CD1c-positive myeloid dendritic cell (primary cell): ENCODE results near the gene DNAI1.
A peak's percentile ranks its signal among the peaks of the same experiment; 100 is the strongest.
"Not testable (repeated sequence)": the region's sequence is repeated elsewhere in the genome, so short reads cannot be mapped to it uniquely, and the experiment has no call there.

Source experiments
- DNase-seq: peaks from one replicate; pipeline ENCODE4 v3.0.0-alpha.2; 2016; ENCODE audit errors: extremely low spot score

DNAI1 gene

DNA sequence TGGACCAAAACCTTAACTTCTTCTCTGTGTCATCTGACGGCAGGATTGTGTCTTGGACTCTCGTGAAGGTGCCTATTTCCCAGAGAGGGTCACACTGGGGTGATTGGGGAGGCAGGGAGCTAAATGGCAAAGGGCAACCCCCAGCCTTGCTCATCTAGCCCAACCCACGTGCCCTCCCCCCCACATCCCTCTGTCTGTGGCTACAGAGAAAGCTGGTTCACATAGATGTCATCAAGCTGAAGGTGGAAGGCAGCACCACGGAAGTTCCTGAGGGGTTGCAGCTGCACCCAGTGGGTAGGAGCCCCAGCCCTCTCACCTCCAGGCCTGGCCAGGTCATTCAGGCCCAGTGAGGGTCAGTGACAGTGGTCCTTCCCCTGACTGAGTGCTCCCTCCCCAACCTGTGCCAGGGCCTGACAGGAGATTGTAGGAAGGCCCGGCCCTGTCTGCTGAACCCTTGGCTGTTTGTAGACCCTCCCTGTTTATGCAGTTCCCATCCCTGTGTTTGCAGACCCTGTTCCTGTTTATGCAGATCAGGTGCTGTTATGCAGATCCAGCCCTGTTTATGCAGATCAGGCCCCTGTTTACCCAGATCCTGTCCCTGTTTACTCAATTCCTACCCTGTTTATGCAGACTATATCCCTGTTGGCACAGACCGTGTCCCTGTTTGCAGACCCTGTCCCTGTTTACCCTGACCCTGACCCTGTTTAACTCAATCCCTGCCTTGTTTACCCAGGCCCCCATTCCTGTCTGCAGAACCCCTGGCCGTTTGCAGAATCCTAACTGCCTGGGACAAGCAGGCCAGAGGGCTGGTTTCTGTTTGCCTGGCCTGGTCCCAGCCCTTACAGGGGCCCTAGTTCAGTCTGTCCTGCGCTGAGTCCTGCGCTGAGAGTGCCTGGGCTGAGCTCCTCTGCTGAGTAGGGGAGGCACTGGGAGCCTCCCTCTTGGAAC is 53.8 kb downstream of the DNAI1 start:
- DNase-seq, result no peak

DNA sequence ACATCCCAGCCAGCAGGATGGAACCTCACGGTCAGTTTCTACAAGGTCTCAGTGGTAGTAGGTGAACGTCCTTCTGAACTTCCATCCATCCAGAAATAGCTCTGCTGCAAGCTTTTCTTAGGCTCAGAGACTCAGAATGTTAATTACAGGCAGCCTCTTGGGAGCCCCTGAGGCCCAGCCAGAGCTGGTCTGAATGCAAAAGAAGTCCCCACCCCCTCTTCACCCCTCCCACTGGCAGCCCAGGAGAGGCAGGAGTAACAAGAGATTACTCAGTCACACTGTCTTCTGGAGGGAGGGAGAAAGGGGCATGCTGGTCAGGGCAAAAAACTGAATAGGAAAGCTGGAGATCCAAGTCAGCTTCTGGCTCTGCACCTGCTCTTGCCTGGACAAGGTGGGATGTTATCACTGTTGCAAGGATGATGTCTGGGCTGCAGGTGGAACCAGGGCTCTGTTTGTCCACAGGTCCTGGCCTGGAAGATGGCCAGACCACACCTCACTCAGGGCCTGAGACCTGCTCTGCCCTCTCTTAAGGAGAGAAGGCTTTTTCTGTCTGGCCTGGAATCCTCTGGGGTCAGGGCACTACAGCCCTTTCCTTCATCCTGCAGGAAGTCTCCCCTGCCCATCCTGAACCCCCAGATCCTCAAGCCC is 55.1 kb downstream of the DNAI1 start:
- DNase-seq, result no peak

DNA sequence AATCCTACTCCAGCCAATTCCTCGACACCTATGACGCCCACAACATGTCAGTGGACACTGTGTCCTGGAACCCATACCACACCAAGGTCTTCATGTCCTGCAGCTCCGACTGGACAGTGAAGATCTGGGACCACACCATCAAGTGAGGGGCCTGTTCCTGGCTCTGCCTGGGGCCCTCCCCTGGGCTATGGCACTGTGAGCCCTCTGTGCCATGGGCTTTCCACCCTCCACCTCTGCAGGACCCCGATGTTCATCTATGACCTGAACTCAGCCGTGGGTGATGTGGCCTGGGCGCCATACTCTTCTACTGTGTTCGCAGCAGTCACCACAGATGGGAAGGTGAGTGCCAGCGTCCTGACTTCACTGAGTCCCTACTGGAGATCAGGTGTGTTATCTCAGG is 55.8 kb downstream of the DNAI1 start:
- no peak for DNase-seq

DNA sequence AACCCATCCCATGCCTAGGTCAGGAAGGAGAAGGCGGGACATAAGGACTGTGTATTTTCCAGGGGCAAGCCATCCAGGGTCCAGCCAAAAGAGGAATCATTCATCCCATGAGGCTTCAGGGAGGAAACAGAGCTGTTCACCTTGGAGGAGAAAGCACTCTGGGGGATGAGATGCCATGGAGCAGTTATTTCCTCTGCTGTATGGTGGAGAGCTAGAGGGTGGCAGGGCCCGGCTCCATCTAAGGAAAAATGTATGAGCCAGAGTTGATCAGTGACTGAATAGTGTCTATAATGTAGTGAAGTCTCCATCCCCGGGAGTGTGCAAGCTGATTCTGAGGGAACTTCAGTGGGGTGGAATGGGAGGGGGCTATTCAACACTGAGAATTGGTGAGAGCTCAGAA is 56.2 kb downstream of the DNAI1 start:
- DNase-seq, result no peak

DNA sequence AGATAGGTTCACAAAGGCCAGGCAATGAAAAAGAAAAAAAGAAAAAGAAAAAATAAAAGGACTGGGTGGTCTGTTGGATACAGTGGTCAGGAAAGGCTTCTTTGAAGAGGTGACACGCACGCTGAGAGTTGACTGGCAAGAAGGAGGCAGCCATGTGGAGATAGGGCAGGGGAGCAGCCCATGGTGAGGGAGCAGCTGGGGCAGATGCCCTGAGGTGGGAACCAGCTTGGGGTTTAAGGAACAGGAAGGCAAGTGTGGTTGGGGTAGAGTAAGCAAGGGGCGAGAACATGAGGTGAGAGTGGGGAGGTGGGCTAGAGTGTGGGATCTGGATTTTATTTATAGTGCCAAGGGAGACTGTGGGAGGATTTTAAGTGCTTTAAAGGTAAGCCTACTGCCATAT is 57.4 kb downstream of the DNAI1 start:
- DNase-seq, result no peak

DNA sequence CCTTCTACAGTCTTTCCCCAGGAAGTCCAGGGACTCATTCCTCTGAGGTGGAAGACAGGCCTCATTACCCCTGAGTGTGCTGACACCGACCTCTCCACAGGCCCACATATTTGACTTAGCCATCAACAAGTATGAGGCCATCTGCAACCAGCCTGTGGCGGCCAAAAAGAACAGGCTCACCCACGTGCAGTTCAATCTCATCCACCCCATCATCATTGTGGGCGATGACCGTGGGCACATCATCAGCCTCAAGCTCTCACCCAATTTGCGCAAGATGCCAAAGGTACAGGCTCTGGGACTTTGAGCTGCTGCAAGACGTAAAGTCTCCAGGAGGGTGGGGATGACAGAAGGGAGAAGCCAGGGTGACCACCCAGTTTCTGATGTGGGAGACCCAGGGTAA is 58.6 kb downstream of the DNAI1 start:
- DNase-seq, result no peak

DNA sequence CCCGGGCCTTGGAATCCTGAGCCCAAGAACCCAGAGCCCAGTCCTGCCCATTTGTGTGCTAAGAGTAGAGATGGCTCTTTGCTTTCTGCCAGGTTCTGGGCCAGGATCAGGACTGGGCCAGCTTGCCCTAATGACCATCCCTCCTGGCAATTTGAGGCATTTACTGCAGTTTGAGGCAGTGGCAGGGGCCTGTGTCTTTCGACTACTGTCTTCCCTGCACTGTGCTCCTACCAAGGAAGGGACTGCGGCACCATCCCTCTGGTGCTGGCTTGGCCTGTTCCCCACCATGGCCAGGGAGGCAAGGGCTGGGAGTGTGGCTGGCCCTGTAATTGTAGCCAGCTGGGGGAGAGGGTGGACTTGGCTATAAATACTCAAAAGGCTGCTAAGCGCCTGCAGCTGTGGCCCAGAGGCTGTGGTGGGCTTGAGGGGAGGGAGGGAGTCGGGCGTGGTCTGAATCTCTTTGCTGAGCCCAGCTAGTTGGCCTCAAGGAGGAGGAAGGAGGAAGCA is 59.6 kb downstream of the DNAI1 start:
- no peak for DNase-seq

DNA sequence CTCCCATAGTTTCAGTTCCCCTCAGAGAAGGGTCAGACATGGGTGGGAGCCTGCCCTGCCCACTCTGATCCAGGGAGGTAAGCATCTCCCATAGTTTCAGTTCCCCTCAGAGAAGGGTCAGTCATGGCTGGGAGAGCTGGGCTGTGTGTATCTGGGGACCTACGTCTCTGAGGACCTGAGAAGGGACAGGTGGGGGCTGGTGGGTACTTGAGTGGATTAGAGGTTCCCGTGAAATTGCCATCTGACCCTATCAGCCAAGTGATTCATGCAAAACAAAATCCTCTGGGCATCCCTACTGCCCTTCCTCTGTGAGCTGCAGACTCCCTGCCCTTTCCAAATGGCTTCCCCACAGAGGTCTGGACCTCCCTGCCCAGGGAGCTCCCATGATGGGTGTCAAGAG is 60.3 kb downstream of the DNAI1 start:
- DNase-seq, result peak; percentile 69

DNA sequence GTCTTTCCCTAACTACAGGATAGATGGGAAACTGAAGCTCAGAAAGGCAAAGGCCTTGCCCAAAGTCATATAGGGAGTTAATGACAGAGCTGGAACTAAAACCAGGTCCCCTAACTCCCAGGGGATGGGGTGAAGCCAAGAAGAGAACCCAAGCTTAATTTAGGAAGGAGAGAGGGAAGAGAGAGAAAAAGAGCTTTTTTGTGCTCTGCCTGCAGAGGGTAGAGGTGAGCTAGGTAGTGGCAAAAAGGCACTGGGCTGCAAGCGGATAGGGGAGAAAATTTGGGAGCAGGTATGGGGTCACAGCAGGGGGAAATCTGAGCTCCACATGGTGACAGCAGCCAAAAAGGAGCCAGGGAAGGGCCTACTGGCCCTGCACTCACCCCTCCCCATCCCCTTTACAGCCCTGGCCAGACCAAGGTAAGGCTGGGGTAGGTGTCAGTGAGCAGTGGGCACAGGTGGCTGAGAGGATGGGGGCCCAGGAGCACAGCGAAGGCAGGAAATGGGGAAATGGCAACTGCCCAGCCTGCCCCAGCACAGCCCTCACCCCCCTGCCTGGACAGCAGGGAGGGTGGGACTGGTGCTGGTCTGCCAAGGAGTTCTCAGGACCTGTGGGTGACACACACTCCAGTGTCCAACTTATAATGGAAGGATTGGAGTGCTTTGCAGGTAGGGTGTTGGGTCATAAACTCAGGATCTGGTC is 60.9 kb downstream of the DNAI1 start:
- DNase-seq, result no peak

DNA sequence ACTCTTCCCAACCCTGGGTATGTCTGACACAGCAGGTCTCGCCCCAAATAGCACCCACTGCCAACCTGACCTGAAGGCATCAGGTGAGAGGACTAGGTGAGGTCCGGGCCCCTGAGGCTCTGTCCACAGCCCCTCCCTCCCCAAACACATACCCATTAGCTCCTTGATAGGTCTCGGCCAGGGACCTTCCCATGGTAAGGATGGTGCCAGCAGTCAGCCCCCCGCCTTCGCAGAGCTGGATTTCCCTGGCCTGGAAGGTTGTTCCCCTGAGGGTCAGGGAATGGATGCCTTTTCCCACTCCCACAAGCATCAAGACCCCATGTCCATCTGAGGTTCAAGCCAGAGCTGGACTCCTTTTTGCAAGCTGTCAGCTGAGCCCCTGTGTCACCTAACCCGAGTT is 61.5 kb downstream of the DNAI1 start:
- DNase-seq, result no peak

DNA sequence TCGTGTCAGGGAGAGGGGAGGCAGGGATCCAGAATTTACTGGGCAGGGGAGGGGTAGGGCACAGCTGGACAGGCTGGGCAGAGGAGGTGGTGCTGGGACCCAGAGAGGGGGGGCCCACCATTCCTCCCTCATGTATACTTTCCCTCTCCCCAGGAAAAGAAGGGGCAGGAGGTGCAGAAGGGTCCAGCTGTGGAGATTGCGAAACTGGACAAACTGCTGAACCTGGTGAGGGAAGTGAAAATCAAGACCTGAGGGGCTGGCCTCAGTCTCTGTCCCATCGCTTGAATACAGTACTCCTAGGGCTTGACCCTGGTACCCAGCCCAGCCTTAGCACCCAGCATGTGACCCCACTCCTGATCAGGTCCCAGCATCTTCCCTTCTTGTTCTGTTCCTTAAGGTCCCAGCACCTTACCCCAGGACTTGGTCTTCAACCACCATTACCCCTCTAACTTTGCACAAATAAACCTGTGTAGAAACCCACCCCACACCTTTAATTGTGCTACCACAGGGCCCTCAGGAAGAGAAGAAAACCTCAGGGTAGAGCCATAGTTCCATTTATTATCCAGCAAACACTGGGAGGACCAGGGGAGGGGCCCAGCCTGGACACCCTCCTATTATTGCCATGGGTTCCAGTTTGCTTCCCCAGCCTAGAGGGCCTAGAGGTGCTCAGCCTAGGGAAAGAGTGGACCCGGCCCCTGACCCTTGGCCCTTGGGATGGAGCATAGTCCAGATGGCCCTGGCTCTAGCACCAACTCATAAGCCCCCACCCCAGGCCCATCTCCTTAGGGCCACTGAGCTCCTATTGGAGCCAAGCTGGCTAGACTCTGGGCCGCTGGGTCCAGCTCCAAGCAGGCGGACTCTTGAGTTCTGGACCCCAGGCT is 62.1 kb downstream of the DNAI1 start:
- no peak for DNase-seq

DNA sequence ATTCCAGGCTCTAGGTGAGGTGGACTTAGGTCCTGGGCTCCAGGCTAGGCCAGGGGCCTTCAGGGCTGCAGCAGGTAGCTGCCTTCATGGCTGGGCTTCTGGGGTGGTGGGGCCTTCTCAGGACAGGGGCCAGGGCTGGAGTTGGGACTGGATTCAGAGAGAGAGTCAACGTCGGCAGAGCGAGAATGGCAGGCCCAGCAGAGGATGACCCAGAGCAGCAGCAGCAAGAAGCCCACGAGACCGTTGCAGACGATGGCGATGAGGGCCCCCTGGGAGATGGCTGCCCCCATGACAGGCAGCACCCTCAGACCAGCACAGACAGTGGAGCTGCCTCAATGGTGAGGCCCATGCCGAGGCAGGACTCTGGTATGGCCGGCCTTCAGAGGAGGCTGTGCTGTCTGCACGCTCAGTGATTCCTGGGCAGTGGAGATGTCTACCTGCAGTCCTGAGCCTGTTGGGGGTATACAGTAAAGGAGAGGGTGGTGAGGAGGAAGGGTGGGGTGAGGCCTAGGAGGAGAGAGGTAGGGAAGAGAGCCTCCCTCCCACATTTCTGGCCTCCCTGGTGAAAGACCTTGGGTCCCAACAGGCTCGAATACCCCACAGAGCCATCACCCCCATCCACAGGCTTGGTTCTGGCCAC is 62.9 kb downstream of the DNAI1 start:
- no peak for DNase-seq

DNA sequence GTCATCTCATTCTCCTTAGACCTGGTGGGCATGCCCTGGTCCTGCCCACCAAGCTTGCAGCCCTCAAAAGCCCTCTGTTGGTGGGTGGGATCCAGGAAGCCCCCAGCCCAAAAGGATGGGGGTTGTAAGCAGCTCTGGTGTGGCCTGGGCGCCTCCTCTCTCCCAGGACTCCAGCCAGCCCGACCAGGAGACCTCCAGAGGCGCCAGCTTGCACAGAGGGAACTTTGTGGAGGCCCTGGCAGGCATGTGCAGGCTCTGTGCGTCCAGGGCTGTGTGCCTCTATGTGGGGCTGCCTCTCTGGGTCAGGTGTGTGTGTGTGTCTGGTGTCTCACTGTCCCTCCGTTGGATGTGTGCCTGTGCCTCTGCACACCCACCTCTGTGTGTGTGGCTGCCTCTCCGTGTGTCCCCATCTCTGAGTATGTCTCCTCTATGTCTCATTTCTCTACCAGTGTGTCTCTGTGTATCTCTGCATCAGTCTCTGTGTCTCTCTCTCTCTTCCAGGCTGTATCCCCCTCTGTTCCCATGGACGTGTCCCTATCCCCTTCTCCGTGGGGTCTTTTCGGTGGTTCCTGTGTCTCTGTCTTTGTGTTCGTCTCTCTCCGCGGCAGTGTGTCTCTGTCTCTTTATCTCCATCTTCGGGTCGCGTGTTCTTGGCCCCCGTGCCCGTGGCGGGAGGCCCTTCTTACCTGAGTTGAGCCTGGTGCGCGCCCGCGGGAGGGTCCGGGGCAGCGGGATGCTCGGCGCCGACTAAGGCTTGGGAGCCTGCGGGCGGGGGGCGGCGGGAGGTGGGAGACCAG is 63.7 kb downstream of the DNAI1 start:
- DNase-seq, result no peak

DNA sequence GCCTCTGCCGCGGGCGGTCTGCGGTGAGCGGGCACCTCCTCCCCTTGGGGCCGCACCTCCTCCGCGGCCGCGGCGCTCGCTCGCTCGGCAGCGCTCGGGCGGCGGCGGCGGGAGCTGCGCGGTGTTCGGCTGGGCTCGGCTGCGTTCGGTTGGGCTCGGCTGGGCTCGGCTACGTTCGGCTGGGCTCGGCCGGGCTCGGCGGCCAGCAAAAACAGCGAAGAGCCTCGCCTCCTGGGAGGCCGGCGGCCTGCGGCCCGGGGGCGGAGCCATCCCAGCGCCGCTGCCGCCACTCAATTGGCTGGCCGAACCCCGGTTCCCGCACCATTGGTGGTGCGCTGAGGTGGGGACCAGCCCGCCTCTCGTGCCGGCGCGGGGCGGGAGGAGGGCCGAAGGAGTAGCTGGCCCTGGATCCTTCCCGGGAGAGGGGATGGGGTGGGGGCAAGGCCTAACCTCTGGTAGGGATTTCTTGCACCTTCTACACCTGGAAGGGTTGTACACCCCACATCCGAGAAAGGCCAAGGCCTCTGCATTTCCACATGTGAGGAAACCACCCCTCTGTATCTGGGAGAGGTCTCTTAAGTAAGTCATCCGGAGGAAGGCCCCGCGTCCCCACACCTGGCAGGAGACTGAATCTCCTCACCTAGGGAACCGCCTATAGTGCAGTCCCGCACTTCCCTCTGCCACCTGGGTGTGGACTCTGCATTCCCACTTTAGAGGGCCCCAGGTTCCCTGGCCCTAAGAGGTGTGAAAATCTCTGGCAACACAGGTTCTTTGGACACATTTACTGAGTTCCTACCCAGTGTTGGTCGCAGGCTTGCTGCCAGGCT is 64.6 kb downstream of the DNAI1 start, which contains the start of gene ENHO:
ENHO (minus strand) TSS at position 20 of the 827 bp plus-strand sequence. CDS start 1,295 bp downstream, outside the sequence.
- DNase-seq, result peak; percentile 93

DNA sequence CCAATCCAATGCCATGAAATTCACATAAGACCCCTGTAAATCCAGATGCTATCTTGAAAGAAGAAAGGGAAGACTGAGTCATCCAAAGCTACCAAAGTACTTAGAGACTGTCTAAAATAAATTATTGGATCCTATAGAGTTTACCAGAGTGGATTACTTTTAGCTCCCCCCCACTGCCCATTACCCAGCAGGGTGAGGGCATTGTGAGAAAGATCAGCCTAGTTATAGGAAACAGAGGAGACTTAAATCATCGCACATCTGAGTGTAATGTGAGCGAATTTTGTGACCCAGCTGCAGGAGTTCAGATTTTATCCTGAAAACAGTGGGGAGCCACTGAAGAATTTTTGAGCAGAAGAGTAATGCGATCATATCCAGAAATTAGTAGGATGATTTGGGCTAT is 65.7 kb downstream of the DNAI1 start:
- no peak for DNase-seq

DNA sequence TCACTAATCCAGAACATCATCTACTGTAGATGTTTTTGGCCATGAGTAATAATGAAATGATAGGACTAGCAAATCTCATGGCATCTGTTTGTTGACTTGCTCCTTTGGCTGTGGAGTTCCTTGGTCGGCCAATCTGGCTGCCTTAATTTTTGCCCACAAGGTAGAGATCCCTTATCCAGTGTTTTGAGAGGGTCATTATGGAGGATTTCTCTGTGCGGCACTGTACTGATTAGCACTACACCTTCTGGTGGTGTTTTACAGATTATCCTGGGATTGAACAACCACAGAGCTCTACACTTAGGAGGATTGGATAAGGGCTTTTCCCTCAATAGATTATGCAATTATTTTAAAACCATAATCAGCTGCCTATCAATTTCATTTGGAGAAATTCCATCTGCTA is 67.4 kb downstream of the DNAI1 start:
- no peak for DNase-seq

DNA sequence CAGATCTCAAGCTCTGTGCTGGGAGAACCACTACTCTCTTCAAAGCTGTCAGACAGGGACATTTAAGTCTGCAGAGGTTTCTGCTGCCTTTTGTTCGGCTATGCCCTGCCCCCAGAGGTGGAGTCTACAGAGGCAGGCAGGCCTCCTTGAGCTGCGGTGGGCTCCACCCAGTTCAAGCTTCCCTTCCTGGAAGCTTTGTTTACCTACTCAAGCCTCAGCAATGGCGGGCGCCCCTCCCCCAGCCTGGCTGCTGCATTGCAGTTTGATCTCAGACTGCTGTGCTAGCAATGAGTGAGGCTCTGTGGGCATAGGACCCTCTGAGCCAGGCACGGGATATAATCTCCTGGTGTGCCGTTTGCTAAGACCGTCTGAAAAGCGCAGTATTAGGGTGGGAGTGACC is 73.4 kb downstream of the DNAI1 start:
- DNase-seq, result not testable (repeated sequence)

DNA sequence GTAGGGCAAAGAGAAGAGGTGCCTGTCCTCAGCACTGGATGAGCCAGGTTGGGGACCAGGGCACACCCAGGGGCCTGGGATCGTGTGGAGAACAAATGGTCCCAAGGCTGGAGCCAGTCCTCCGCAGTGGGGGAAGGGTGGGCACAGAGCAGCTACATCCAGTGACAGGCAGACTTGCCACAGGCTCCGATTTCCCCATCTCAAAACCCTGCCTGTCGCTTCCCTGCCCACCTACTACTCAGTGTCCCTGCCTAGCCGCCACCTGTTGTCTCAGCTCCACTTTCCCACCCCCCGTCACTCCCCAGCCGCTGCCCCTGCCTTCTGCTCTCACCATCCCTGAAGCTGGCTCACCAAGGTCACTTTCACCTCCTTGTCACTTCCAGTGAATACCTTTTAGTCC is 78.1 kb downstream of the DNAI1 start:
- DNase-seq, result no peak

DNA sequence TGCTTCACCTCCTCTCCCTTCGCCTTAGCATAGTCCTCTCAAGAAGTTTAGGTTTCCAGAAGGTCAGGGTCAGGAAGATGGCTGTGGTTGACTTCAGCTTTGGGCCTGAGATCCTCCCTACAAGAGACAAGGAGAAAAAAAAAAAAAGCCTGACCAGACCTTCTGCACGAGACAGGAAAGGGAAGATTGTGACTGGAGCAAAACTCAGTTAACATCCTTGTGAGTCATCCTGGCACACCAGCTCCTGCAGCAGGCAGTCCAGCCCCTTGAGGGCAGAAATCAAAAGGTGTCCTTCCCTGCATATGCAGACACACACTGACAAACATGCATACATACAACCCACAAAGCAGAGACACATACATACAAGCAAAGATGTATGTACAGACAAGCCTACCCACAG is 82.2 kb downstream of the DNAI1 start:
- DNase-seq, result no peak
